Fibroblast of skin of right quadriceps (primary cell): Measurements from ENCODE around the gene NOTCH4.
A peak's percentile ranks its signal among the peaks of the same experiment; 100 is the strongest.
"Not testable (repeated sequence)": the region's sequence is repeated elsewhere in the genome, so short reads cannot be mapped to it uniquely, and the experiment has no call there.

Source experiments
- DNase-seq: peaks from one replicate; pipeline ENCODE4 v3.0.0-alpha.2; 2013

The NOTCH4 gene

GRCh38 chr6:32216285-32216684 is 7.6 kb downstream of the NOTCH4 start:
- DNase-seq: no peak

DNA sequence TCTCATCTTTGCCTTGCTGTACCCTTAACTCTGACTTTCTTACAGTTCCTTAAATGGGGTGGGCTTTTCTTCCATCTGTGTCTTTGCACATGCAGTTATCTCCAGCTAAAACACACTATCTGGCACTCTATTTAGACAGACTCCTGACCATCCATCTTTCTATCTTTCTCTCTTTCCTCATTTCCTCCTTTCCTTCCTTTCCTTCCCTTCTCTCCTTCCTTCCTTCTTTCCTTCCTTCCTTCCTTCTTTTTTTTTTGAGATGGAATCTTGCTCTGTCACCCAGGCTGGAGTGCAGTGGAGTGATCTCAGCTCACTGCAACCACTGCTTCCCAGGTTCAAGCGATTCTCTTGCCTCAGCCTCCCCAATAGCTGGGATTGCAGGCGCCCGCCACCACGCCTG is 8.2 kb downstream of the NOTCH4 start:
- no peak for DNase-seq

DNA sequence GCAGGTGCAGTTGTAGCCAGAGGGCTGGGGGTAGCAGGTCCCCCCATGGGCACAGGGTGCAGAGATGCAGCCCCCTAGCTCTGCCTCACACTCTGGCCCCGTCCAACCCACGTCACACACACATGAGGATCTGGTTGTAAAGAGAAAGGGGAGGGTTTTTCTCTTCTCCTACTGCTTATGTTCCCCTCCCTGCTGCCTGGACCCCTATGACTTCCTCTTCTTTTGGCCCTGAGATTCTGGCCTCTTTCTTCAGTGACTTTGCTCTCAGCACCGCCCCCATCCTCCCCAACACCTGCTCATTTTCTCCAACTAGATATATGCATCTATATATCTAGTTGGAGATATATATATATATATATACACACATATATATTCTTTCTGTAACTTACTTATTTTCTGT is 9.7 kb downstream of the NOTCH4 start:
- no peak for DNase-seq

GRCh38 chr6:32213649-32214048 is 10.2 kb downstream of the NOTCH4 start:
- DNase-seq: no peak

DNA sequence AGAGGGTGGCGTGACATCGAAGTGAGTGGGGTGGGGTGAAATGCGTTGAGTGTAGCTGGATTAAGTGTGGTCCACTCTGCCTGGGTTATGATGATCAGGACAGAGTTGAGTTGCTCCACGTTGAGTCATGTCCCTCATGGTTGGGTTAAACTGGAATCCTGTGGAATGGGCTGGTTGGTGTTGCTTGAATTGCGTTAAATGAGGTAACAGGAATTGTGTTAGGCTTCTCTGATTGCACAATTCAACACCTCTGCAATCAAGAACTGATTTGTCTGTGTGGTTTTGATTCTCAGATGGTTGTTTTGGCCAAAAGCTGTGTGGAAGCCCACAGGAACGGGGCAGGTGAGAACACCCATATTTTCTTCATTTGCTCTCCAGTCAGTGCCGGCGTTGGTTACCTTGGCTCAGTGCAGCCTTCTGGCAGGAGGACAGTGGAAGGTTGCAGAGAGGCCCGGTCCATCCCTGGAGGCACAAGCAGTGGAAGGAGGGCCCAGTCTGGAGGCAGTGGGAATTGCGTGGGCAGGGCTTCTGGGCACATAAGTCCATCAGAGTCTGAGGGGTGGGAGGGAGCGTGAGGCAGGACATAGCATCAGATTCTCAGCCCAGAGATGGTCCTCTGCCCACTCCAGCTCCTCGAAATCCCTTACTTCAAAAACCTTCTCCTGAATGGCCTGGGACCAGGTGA is 11.6 kb downstream of the NOTCH4 start:
- DNase-seq: no peak

DNA sequence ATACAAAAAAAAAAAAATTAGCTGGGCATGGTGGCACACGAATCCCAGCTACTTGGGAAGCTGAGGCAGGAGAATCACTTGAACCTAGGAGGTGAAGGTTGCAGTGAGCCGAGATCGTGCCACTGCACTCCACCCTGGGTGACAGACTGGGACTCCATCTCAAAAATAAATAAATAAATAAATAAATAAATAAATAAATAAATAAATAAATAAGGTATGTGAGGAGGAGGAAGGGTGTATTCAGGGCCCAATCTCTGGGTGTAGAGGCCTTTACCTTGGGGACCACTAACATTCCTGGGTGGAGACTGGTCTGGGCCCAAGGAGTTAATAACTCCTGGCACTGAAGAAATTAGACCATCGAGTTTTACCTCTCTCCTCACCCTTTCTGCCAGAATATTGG is 12.4 kb downstream of the NOTCH4 start:
- not testable (repeated sequence) for DNase-seq

DNA sequence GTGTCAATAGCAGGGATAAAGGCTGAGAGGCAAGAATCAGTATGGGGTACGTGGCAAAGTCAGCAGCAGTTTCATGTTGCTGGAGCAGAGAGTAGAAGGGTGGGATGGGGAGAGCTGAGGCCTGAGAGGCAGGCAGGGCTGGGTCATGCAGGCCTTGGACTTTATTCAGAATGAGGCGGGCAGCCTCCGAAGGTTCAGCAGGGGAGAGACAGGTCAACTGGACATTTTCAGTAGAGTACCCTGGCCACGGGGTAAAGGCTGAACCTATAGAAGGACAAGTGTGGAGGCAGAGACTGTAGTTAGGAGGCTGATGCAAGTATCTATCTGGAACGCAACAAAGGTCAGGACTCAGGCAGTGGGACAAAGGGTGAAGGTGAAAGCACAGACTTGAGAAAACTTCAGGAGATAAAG is 13.7 kb downstream of the NOTCH4 start:
- DNase-seq: no peak

DNA sequence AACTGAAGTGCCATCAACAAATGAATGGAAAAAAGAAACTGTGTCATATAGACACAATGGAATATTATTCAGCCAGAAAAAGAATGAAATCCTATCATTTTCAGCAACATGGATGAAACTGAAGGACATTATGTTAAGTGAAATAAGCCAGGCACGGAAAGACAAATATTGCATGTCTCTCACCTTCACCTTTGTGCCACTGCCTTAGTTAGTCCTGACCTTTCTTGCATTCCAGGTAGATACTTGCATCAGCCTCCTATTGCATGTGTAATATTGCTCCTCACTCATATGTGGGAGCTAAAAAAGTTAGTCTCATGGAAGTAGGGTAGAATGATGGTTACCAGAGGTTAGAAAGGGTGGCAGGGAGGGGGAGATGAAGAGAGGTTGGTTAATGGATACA is 14.9 kb downstream of the NOTCH4 start:
- DNase-seq: no peak

- no peak for DNase-seq
Observed at GRCh38 chr6:32204268-32204715, 19.6 kb downstream of the NOTCH4 start.

DNA sequence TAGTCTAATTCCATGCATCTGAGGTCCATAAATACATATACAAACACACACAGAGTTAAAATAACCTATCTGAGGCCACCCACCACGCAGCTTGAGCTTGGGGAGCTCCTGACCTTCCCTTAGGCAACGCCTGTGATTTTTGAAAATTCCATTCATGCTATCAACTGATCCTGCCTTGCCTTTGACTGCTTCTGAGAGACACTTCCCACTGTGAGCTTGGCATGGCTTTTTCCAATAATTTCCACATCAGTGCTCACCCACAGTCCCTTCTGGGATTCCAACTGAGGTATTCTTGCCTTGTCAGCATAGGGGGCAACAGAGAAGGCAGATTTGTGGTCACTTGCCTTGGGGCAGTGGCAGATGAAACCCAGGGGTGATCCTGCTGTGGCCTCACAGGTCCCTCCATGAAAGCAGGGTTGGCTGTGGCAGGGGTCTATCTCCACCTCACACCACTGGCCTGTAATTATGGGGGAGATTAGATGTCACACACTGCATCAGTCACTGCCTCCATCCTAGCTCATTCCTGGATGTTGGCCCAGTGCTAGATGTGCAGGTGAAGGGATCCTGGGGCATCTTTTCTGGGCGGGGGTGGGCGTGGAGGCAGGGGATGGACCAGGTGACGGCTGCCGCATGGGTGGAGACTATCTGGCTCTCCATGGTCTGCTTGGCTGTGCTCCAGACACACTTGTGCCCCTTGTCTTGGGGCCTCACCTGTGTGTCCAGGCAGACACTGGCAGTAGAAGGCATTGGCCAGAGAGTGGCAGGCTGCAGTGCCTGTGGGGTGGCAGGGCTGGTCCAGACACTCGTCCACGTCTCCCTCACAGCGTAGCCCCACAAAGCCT is 20.2 kb downstream of the NOTCH4 start:
- DNase-seq: no peak

GRCh38 chr6:32202186-32202585 is 21.7 kb downstream of the NOTCH4 start:
- no peak for DNase-seq

DNA sequence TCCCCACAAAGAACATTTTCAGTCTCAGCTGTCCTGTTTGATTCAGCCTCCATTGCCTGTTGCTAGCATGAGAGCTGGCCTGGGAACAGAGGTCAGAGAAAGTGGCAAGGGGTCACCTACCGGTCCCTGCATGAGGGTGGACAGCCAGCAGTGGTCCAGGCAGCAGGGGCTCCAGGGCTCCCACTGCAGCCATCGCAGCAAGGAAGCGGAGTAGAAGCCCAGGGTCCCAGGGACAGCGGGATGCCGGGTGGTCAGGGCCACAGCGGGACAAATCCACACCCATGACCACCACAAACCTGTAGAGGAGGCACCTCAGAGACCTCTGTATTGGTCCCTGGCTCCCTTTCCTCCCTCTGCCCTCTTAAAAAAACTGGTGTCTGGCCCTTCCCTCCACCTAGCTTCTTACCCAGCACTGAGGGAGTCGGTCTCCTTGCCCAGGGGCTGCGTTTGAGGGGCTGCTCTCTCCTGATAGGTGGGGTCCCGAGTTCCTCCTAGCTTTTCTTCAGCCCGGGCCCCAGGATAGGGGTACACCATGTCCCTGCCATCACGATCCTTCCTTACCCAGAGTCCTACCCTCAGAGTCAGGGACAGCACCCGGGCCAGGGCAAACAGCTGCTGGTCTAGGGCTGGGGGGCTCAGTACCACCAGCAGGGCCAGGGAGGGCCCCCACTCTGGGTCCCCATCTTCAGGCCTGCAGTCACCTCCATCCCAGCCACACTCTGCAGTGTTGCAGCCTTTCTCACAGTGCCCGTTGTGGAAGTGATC is 23.0 kb downstream of the NOTCH4 start:
- DNase-seq: no peak

DNA sequence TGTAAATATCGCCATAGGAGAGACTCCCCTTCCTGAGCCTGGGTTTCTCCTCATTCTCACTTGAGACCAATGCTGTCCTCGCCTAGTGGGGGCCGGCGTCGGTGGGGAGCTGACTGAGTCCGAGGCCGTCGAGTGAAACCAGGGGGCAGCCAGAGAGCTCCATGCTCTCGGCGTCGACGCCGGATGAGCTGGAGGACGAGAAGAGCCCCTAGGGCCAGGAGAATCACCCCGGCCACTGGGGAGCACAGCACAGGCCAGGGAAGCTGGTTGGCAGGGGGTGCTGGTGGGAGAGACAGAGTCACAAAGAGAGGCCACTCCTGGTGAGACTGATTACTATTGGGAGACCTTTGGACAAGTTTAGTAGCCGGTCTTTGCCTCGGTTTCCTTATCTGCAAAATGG is 25.0 kb downstream of the NOTCH4 start:
- no peak for DNase-seq

DNA sequence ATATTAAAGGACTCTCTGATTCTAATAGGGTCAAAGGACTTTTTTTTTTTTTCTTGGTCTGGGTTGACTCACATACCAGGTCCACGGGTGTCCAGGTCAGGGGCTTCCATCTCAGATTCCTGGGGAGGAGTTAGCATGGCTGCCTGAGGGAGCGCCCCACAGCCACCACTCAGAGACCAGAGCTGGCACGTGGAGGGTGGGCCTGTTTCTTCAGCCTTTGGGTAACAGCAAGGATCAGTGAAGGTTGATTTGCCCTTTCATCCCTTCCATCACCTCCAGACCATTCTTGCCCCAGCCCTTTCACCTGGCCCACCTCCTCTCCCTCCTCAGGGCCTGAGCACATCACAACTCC is 25.5 kb downstream of the NOTCH4 start:
- no peak for DNase-seq

DNA sequence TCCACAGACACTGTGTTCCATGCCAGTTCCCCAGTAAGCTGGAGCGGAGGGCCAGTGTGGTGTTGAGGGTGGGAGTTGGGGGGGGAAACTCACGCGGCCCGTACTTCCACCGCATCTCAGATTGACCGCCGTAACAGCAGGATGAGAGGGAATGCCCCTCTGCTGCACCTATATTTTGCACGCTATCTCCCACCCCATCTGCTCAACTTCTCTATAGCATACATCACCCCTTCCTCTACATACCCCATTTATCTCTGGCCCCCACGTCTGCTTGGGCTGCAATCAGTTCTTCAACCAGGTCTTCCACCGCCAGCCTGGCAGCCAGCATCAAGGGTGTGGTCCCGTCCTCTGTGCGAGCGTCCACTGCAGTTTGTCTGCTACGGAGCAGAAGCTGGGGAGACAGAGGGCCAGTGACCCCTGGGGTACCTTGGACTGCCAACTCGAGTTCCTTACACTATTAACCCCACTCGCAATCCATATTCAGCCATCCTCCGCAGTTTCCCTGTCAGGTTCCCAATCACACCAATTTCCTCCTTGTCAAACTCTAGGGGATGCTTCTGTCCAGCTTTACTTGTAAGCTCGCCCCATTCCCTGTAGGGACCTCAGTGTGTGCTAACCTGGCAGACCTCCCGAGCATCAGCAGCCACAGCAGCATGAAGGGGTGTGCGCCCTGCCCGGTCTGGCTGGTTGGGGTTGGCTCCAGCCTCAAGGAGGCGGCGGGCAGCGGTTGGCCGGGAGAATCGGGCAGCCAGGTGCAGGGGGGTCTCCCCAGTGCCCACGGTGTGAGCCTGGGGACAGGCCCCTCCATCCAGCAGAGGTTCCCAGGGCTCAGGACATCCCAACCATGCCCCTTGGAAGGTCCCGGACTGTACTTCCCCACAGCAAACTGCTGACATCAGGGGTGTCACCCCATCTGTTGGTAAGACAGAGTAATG is 26.9 kb downstream of the NOTCH4 start:
- DNase-seq: no peak

GRCh38 chr6:32195902-32196681 is 27.8 kb downstream of the NOTCH4 start:
- DNase-seq: peak; percentile 87

DNA sequence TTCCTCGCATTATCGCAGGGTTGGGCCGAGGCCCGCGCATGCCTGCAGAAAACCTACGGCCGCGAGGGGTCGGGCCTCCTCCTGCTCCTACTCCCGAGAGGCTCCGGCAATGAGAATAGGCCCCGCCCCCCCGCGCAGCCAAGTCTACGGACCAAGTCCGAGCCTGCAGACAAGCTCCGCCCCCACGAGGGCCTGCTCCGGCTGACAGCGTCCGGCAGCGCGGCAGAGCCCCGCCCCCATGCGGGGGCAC is 28.3 kb downstream of the NOTCH4 start:
- peak; percentile 100 for DNase-seq

DNA sequence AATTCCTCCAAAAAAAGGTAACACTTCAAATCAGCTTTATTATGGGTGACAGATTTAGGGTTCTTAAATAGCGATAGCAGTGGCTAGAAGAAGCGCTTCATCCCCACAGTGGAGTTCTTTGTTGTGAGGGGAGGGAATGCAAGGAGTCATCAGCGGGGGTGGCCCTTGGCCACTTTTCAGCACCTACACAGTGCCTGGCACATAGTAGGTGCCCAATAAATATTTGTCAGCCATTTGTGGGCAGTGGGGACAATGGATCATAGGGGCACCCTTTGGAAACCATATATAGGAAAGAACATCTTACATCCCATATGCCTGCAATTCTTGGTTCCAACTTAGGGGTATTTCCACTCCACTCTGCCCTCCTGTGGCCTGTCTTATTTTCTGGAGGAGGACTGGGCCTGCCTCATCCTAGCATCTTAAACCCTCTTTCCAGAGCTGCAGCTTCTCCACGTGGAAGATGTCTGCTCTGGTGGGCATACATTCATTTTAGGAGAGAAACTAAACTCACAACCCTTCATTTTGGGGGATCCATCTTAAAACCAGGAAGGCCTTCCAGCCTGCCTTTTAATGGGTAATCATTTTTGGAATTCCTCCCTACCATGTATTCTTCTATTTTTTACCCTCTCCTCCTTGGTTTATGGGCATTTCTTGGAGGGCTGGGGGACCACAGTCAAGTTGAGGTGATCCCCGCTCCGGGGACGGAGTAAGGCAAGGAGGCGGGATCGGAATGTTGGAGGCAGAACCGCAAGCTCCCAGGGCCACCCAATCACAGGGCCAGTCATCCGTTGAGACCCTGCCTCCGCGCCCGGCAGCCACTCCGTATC is 28.8 kb downstream of the NOTCH4 start:
- DNase-seq: peak; percentile 68

GRCh38 chr6:32194388-32194787 is 29.5 kb downstream of the NOTCH4 start:
- no peak for DNase-seq

GRCh38 chr6:32193096-32193495 is 30.8 kb downstream of the NOTCH4 start:
- DNase-seq: not testable (repeated sequence)

DNA sequence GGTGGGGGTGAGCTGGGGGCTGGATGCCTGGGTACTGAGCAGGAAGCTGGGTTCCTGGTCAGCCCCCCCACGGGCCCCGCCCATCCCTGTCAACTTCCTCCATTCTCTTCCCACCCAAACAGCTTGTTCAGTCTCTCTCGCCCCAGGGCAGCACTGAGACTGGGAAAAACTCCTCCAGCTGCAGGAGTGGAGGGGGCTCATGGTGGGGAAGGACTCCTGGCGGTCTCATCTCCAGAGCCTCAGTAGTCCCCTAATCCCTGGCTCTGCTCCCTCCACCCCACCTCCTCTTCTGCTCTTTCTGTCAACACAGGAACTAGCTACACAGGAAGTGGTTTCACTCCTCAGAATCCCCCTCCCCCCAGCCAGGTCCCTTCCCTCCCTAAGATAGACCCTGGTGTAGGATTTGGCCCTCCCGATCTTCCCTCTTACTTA is 31.2 kb downstream of the NOTCH4 start, which contains the start of gene GPSM3:
TSS of gene GPSM3 (minus strand) at position 36 of the 432 bp plus-strand sequence. CDS start 130 bp downstream, outside the sequence.
- DNase-seq: peak; percentile 78
